GM12891 (cell line): ENCODE measurements around the gene KLHL1.
"Not testable (repeated sequence)": the region's sequence is repeated elsewhere in the genome, so short reads cannot be mapped to it uniquely, and the experiment has no call there.

Experiments used
- POLR2A ChIP-seq: IDR thresholded peaks from 2 replicates; pipeline ENCODE4 v1.6.1; 2011; ENCODE audit warnings: low read depth, low read length, control low read depth
- POLR2AphosphoS5 ChIP-seq: IDR thresholded peaks from 2 replicates; pipeline ENCODE4 v1.6.1; 2011; ENCODE audit warnings: low read depth, low read length, control low read depth
- TAF1 ChIP-seq: IDR thresholded peaks from 2 replicates; pipeline ENCODE4 v1.6.1; 2011; ENCODE audit warnings: low read depth, low read length, control low read depth

GRCh38 chr13:70142658-70143057 lies 34.4 kb upstream of the KLHL1 start:
- not testable (repeated sequence) for TF ChIP-seq POLR2AphosphoS5, POLR2A, TAF1
